Measurements from ENCODE around the gene KLHL21.
"Not testable (repeated sequence)": the region's sequence is repeated elsewhere in the genome, so short reads cannot be mapped to it uniquely, and the experiment has no call there.

The KLHL21 gene

DNA sequence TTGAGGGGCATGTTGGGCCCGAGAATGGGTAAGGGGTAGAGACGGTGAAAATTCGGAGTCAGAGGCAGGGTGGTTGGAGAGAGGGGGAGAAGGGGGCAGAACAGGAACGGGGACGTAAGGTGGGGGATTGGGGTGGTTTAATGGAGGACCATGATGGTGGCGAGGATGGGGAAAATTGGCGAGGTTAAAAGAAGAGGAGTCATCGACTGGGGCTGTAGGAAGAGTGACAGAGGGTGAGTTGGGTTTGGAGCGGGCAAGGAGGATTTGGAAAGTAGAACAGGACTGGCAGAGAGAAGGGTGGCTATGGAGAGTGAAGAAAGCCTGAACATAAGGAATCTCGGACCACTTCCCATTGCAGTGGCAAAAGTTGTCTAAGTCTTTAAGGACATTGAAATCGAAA is 33.6 kb downstream of the KLHL21 start:
- no peak for DNase-seq (ENCODE audit: low read depth in 2 of 2)
- TF ChIP-seq, protein P1, sequence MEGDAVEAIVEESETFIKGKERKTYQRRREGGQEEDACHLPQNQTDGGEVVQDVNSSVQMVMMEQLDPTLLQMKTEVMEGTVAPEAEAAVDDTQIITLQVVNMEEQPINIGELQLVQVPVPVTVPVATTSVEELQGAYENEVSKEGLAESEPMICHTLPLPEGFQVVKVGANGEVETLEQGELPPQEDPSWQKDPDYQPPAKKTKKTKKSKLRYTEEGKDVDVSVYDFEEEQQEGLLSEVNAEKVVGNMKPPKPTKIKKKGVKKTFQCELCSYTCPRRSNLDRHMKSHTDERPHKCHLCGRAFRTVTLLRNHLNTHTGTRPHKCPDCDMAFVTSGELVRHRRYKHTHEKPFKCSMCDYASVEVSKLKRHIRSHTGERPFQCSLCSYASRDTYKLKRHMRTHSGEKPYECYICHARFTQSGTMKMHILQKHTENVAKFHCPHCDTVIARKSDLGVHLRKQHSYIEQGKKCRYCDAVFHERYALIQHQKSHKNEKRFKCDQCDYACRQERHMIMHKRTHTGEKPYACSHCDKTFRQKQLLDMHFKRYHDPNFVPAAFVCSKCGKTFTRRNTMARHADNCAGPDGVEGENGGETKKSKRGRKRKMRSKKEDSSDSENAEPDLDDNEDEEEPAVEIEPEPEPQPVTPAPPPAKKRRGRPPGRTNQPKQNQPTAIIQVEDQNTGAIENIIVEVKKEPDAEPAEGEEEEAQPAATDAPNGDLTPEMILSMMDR (IDR thresholded peaks at IDR 0.05; ENCODE audit: low read depth, low read length) = no peak
- H3K4me3 ChIP-seq (replicated peaks in 1 of 2; ENCODE audit: low read depth in 2 of 2, low read length in 2 of 2) = no peak overlapping the region

DNA sequence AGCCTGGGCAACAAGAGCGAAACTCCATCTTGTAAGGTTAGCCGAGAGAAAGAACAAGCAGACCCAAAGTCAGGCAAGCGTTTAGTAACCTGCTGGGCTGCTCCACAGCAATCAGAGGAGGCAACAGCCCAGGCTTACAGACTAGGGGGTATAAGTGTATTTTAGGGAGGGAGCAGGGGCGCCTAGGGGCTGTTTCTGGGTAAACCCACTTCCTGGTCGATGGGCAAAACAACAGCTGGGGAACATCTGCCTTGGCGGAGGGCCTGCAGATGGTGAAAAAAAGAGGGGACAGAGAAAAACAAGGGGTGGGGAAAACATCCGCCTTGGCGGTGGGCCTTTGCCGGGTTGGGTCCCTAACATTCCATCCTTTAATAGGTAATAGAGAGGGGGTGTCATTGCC is 42.4 kb downstream of the KLHL21 start:
- DNase-seq (ENCODE audit: low read depth in 2 of 2) = no peak

DNA sequence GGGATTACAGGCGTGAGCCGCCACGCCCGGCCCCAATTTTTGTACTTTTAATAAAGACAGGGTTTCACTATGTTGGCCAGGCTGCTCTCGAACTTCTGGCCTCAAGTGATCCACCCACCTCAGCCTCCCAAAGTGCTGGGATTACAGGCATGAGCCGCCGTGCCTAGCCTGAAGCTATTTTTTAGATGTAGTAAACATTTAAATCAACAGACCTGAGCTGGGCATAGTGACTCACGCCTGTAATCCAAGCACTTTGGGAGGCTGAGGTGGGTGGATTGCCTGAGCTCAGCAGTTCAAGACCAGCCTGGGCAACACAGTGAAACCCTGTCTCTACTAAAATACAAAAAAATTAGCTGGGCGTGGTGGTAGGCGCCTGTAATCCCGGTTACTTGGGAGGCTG is 43.5 kb downstream of the KLHL21 start:
- H3K4me3 ChIP-seq (replicated peaks in 1 of 2; ENCODE audit: low read depth in 2 of 2, low read length in 2 of 2); DNase-seq (ENCODE audit: low read depth in 2 of 2): not testable (repeated sequence)

More for the DNA sequence above, 42.4 kb downstream of the KLHL21 start:
- TF ChIP-seq, protein P1 (IDR thresholded peaks at IDR 0.05; ENCODE audit: low read depth, low read length) = no peak
- no peak overlapping the region for H3K4me3 ChIP-seq (replicated peaks in 1 of 2; ENCODE audit: low read depth in 2 of 2, low read length in 2 of 2)

DNA sequence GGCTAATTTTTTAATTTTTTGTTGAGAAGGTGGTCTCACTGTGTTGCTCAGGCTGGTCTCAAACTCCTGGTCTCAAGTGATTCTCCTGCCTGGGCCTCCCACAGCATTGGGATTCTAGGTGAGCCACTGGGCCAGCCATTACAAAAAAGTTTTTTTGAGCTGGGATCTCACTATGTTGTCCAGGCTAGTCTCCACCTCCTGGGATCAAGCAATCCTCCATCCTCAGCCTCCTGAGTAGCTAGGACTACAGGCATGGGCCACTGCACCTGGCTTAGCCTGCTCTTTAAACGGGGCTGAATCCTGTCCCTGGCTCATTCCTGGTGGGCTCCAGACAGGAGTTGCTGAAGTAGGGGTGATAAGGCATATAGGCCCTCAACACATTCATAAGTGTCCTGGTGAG is 45.1 kb downstream of the KLHL21 start:
- no peak overlapping the region for H3K4me3 ChIP-seq (replicated peaks in 1 of 2; ENCODE audit: low read depth in 2 of 2, low read length in 2 of 2)
- no peak for DNase-seq (ENCODE audit: low read depth in 2 of 2)
- TF ChIP-seq, protein P1 (IDR thresholded peaks at IDR 0.05; ENCODE audit: low read depth, low read length) = no peak

DNA sequence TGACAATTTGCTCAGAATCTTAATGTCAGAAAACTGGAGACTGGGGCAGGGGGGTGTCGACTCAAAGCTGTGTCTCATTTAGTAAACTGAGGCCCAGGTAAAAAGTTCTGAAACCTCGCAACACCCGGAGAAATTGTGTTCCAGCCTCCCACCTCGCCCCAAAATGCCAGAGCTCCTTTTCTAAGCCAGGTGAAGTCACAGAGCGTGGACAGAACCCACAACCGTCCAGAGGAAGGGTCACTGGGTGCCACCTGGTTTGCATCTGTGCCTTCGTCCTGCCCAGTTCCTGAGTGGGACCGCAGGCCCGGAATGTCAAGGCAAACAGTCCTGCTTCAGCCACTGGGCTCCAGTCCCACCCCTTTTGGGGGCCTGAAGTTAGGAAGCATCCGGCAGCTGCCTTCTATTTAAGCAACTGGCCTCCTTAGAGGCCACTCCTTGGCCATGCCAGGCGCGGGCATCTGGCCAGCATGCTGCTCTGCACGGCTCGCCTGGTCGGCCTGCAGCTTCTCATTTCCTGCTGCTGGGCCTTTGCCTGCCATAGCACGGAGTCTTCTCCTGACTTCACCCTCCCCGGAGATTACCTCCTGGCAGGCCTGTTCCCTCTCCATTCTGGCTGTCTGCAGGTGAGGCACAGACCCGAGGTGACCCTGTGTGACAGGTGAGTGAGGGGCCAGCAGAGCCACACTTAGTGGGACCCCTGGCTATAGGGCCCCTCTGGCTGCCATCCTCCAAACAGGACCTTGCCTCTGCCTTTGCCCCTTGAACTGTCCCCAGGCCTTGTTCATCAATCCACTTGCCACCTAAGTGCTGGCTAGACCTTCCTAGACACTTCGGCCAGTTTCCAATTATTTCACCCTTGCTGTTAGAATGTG is 47.5 kb downstream of the KLHL21 start, which contains the start of gene TAS1R1:
TAS1R1 (plus strand) TSS at position 401 of the 872 bp plus-strand sequence; CDS start at position 468, 67 bp downstream.
- H3K4me3 ChIP-seq (replicated peaks in 1 of 2; ENCODE audit: low read depth in 2 of 2, low read length in 2 of 2) = peak within 1 kb of the TSS; percentile 94 to 96
- DNase-seq (ENCODE audit: low read depth in 2 of 2) = peak in 1 of 2 donors; percentile 17
- TF ChIP-seq, protein P1 (IDR thresholded peaks at IDR 0.05; ENCODE audit: low read depth, low read length) = no peak

DNA sequence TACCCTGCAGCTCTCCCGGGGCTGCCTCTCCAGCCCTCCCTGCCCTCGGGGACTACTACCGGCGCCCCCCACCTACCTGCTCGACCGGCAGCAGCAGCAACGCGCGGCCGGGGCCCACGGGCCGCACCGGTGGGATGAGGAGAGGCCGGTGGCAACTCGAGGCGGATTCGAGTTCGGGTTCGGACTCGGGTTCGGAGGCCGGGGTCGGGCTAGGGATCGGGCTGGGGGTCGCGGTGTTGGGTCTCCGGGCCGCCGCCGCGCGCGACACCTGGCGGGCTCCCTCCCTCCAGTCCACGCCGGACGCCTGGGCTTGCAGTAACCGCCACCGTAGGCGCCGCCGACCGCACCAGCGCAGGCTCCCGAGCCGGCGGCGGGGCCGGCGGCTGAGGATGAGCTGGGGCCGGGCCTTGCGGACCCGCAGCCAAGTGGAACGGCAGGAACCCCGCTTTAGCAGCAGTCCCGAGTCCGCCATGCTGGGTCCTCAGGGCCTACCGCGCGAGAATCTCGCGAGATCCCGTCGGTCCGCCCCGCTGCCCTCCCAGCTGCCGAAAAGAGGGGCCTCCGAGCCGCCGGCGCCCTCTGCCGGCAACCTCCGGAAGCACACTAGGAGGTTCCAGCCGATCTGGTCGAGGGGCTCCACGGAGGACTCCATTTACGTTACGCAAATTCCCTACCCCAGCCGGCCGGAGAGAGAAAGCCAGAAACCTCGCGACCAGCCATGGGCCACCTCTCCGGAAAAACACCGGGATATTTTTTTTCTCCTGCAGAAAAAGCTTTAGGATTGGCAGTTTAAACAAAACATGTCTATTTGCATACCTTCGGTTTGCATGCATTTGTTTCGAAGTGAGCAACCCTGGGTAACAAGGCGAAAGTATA is 48.4 kb downstream of the KLHL21 start, which contains the start of gene NOL9:
NOL9 (minus strand) TSS at position 483 of the 876 bp plus-strand sequence; CDS start at position 472, 11 bp downstream.
- TF ChIP-seq, protein P1 (IDR thresholded peaks at IDR 0.05; ENCODE audit: low read depth, low read length) = peak; percentile 97
- DNase-seq (ENCODE audit: low read depth in 2 of 2) = peak; percentile 92 to 93
- H3K4me3 ChIP-seq (replicated peaks in 1 of 2; ENCODE audit: low read depth in 2 of 2, low read length in 2 of 2) = peak within 1 kb of the TSS; percentile 94 to 96

DNA sequence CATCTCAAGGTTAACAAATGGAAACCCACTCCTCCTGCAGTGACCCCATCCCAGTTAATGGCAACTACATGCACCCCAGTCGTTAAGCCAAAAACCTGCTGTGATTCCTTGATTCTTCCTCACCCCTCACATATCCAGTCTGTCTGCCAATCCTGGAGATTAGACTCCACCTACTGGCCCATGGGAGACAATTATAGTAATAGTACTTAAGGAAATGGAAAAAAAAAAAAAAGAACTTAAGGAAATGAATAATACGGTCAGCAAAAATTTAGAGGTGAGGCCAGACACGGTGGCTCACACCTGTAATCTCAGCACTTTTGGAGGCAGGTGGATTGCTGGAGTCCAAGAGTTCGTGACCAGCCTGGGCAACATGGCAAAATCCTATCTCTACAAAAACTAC is 55.4 kb downstream of the KLHL21 start:
- TF ChIP-seq, protein P1 (IDR thresholded peaks at IDR 0.05; ENCODE audit: low read depth, low read length) = no peak
- H3K4me3 ChIP-seq (replicated peaks in 1 of 2; ENCODE audit: low read depth in 2 of 2, low read length in 2 of 2) = no peak overlapping the region
- DNase-seq (ENCODE audit: low read depth in 2 of 2) = peak; percentile 32 to 35

Data from cardiac fibroblast (primary cell).